ENCODE results near the gene SNX32.
A peak's percentile ranks its signal among the peaks of the same experiment; 100 is the strongest.
"Not testable (repeated sequence)": the region's sequence is repeated elsewhere in the genome, so short reads cannot be mapped to it uniquely, and the experiment has no call there.

SNX32 gene

DNA sequence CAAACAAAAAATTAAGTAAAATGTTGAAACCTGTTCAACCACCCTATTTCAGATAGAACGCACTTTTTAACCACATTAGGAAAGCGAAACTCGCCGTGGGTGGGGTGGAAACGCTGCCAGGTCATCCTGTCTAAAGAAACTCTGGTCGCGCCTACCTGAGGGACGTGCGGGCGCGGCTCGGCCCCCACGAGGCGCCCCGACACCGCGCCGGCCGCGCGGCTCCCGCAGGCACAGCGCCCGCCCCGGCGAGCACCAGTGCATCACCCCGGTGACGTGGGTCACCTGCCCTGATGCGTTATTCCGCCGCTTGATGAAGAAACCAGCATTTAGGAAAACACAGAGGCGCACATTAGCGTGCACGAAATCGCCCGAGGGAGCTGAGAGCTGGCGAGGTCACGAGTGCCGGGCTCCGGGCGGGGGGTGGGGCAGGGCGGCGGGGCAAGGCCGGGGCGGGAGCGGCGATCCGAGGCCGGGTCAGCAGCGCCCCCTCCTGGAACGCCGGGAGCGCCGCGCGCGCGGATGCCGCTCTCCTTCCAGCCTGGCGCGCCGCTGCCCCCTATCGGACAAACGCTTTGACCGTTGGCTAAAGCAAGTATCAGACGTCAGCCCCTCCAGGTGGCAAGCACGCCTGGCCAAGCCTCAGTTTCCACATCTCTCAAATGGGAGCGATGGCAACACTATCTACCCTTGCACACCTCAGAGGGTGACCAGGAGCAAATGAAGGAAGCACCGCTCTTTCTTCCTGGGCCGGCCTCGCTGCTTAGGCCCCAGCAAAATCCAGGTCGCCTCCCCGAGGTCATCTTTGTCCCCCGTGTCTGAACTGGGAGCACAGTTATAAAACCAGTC is 15.7 kb upstream of the SNX32 start:
- peak; percentile 29 for DNase-seq (ENCODE audit: low read depth)
- peak overlapping the region; percentile 67 for H3K4me3 ChIP-seq (ENCODE audit: low read length)
- TF ChIP-seq CTCF (conservative IDR thresholded peaks at IDR 0.05; ENCODE audit: low read depth, low read length) = peak; percentile 90

GRCh38 chr11:65821107-65821506 is 12.7 kb upstream of the SNX32 start:
- no peak for TF ChIP-seq CTCF (conservative IDR thresholded peaks at IDR 0.05; ENCODE audit: low read depth, low read length)
- H3K4me3 ChIP-seq (ENCODE audit: low read length) = no peak overlapping the region
- DNase-seq (ENCODE audit: low read depth) = no peak

- no peak for DNase-seq (ENCODE audit: low read depth)
- no peak for TF ChIP-seq CTCF (conservative IDR thresholded peaks at IDR 0.05; ENCODE audit: low read depth, low read length)
These were observed 10.8 kb upstream of the SNX32 start for GRCh38 chr11:65822776-65823528.

DNA sequence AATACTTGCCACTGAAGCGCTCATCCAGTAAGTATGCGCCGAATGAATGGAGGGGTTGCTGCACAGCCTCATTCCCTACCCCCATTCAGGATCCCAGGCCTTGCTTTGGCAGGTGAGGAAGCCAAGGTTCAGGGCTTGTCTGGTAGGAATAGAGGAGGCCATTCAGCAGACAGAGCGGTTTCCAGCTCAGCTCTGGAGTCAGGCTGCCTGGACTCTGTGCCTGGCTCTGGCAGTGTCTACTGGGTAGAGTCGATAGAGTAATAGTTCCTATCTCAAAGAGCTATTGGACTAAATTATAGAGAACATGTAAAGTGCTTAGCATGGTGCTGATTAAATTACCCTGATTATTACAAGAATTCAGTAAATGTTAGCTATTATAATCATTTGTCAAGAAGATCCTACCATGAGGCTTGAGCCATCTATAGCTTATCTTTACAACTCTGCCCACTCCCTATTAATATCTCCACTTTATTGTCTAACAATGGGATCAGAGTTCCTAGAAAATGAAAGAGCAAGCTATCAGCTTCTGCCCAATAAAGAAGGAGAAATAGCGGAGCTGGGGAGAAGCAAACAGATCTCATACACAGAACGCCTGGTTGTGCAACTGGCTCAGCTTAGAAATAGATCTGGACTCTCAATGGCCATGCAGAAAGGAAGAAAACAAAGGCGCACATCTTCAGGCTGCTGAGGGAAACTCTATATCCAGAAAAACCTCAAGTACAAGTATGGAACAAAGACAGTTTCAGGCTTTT is 6.6 kb upstream of the SNX32 start:
- no peak overlapping the region for H3K4me3 ChIP-seq (ENCODE audit: low read length)
- no peak for DNase-seq (ENCODE audit: low read depth)
- no peak for TF ChIP-seq CTCF (conservative IDR thresholded peaks at IDR 0.05; ENCODE audit: low read depth, low read length)

More at GRCh38 chr11:65822776-65823528, 10.8 kb upstream of the SNX32 start:
- no peak overlapping the region for H3K4me3 ChIP-seq (ENCODE audit: low read length)

GRCh38 chr11:65829459-65829858 is 4.3 kb upstream of the SNX32 start:
- no peak for DNase-seq (ENCODE audit: low read depth)
- H3K4me3 ChIP-seq (ENCODE audit: low read length) = no peak overlapping the region
- no peak for TF ChIP-seq CTCF (conservative IDR thresholded peaks at IDR 0.05; ENCODE audit: low read depth, low read length)

DNA sequence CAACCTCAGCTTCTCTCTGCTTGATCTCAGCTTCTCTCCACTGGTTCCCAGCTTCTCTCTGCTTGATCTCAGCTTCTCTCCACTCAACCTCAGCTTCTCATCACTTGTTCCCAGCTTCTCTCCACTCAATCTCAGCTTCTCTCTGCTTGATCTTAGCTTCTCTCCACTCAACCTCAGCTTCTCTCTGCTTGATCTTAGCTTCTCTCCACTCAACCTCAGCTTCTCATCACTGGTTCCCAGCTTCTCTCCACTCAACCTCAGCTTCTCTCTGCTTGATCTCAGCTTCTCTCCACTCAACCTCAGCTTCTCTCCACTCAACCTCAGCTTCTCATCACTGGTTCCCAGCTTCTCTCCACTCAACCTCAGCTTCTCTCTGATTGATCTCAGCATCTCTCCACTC is 1.5 kb upstream of the SNX32 start:
- not testable (repeated sequence) for DNase-seq (ENCODE audit: low read depth); H3K4me3 ChIP-seq (ENCODE audit: low read length)

DNA sequence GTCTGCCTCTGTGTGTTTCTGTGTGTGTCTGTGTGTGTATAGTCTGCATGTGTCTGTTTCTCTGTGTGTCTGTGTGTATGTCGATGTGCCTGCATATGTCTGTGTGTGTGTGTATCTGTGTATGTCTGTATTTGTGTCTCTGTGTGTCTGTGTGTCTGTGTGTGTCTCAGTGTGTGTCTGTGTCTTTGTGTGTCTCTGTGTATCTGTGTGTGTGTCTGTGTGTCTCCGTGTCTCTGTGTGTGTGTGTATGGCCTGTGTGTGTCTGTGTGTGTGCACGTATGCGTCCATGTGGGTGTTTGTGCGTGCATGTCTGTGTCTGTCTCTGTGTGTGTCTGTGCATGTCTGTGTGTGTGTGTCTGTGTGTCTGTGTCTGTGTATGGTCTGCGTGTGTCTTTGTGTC is 439 bp downstream of the SNX32 start:
- H3K4me3 ChIP-seq (ENCODE audit: low read length) = peak overlapping the region; percentile 72
- no peak for DNase-seq (ENCODE audit: low read depth)
- TF ChIP-seq CTCF (conservative IDR thresholded peaks at IDR 0.05; ENCODE audit: low read depth, low read length) = no peak

Data from retinal pigment epithelial cell (primary cell).